Stimulated activated CD4-positive, alpha-beta T cell treated with anti-CD3 and anti-CD28 coated beads, Interleukin-2, amount 100 ng/mL, for 48 hours (primary cell): ENCODE results near the gene DDX31.
"Not testable (repeated sequence)": the region's sequence is repeated elsewhere in the genome, so short reads cannot be mapped to it uniquely, and the experiment has no call there.

Source experiments
- DNase-seq, 2 donors: peaks; one replicate each; pipeline ENCODE4 v3.0.0-alpha.2; 2020

Gene DDX31

GRCh38 chr9:132575005-132575609 is 94.7 kb downstream of the DDX31 start:
- peak; percentile 48 to 53 for DNase-seq

DNA sequence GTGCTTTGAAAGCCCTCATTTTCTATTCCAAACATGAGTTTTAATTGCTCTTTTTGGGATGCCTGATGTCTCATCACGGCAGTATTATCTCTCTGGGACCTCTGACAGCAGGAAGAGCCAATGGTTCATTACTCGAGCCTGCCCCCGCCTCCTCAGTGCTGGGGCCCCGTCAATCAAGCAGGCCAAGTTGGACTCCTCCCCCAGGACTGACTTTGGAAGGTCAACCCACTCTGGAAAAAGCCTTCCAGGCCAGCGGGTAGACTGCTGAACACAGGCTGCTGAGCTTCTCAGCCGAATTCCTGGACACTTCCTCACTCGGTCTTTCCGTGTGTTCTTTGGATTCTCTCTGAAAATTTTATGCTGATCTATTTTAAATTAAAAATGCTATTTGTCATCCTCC is 96.9 kb downstream of the DDX31 start:
- no peak for DNase-seq

DNA sequence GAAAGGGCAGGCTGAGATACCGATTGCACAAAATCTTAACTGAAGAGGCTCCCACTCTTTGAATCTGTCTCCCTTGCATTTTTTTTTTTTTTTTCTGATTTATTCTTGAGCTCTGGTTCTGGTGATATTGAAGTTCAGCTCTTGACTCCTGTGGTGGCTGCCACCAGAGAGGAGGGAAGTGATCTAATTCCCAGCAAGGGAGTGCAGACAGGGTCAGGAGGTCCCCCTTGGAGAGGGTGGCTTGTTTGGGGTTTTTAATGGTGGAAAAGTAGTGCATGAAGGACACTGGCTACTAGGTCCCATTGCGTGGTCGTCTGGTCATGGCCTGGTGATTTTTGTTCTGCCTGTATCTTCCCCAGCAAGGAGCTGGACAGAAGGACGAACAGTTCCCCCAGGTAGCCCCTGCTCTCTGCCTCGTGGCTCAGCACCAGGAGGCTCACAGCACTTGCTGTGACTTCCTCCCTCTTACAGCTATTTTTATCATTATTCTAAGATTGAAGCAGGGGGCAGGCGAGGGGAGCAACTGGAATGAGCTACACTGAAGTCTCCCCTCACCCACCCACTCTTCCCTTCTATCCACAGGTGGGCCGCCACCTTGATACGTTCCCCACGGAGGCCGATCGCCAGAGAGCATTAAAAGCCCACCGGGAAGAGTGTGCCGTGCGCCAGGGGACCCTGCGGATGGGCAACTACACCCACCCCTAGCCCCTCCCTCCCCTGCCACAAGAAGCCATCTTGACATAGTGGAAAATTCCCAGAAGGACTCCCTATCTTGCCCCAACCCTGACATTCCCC is 97.8 kb downstream of the DDX31 start:
- no peak for DNase-seq

- DNase-seq: not testable (repeated sequence)
These were observed 101.0 kb downstream of the DDX31 start for GRCh38 chr9:132568787-132569186.

- DNase-seq: no peak
These were observed 105.3 kb downstream of the DDX31 start for GRCh38 chr9:132564526-132564925.

DNA sequence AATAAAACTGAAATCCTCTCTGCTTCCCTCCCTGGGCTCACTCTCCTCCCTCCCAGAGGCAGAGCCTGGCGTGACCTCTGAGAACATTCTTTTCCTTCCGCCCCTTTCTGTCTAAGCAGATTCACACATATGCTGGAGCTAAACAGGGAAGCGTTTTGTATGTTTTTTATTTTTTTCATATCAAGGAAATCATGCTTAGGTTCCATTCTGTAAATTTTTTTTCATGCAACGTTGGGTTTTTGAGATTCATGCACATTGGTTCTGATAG is 107.5 kb downstream of the DDX31 start:
- no peak for DNase-seq

DNA sequence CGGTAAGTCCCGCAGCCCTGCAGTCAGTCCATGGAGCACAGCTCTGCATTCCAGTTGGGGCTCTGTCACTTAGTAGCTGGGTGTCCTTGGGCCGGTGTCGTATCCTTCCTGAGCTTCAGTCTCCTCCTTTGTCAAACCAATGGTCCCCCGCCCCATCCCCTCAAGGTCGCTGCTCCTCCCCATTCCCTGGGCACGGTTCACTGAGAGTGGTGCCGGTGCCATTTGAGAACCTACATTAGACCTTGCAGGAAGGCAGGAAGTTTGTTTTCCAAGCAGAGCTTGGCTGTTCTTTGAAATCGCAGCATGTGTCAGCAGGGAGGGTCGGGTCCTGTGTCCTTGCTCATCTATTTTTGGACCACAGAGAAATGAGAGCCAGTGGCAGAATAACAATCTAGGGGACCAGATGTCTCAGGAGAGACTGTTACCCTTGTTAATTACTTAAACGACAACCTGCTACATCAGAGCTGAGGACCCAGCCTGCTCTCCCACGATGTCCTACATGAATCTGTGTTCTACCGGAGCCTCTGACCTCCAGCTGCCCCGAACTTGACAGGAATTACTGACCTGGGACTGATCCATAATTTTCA is 109.1 kb downstream of the DDX31 start:
- no peak for DNase-seq

DNA sequence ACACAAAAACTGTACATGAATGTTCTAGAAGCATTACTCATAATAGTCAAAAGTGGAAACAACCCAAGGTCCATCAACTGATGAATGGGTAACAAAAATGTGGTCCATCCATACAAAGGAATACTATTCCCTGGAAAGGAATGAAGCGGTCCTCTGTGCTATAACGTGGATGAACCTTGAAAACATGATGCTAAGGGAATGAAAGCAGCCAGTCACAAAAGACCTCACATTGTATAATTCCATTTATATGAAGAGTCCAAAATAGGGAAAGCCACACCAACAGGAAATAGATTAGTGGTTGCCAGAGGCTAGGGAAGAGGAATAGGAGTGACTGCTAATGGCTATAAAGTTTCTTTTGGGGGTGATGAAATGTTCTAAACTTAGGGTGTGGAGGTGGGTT is 110.1 kb downstream of the DDX31 start:
- no peak for DNase-seq

DNA sequence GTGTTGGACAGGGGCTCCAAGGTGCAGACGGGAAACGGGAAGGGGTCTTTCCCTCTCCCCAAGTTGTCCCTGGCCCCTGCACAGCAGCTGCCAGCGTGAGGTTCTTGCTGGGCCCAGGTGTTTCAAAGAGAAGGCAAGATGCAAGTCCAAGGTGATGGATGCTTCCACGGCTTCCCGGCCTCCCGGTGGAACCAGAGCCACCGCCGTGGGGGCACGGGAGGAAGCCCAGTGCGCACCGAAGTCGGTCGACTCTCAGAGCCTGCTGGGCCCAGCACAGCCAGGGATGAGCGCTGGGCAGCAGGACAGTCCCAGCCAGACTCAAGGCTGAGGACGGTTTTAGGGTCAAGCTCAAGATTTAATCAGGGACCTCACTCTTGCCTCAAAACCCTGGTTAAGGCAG is 112.6 kb downstream of the DDX31 start:
- DNase-seq: no peak

GRCh38 chr9:132556714-132557113 is 113.1 kb downstream of the DDX31 start:
- DNase-seq: no peak

DNA sequence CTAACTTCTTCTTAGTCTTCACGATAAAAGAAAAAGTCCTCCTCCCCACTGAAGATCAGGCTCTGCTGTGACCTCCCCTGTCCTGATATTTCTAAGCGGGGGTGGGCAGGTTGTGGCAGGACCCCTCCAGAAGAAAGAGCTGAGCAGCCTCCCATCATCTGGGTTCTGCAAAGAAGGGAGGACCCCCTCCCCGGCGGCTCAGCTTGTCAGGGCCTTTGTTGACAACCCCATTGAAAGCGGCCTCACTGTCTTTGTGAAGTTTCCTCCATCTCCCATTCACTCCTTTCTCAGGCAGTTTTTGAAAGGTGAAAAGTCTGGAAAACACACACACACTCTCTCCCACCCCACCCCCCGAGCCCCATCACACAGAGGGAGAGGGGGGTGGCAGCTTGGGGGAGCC is 113.5 kb downstream of the DDX31 start:
- DNase-seq: no peak

DNA sequence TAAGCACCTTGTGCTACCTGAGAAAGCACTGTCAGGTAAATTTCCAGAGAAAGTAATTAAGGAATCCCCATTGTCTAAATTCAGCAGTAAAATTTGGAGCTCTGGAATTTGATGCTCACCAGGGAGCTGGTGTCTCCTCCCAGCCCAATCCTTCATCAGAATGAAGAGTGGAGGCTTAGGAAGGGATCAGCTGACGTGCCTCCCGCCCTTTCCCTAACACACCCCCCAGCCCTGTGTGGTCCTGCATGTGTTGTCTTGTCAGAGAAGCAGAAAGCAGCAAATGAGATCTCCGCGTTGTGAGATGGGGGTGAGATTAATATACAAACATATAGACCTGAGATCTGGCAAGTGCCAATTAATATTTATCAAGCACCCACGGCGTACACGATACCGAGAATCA is 114.3 kb downstream of the DDX31 start:
- DNase-seq: no peak

DNA sequence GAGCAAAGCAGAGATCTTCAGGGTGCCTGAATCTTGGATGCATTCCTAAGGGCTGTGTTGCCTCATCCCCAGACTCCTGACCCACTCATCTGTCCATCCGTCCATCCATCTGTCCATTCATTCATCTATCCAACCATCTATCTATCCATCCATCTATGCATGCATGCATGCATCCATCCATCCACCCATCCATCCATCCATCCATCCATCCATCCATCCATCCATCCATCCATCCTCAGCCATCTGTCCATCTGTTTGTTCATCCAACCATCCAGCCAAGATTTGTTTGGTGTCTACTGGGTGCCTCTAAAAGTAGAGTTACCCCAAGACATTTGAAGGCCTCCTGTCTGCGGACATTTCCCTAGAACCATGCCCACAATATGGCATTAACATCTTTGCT is 115.0 kb downstream of the DDX31 start:
- DNase-seq: no peak

GRCh38 chr9:132552041-132552440 is 117.7 kb downstream of the DDX31 start:
- no peak for DNase-seq

DNA sequence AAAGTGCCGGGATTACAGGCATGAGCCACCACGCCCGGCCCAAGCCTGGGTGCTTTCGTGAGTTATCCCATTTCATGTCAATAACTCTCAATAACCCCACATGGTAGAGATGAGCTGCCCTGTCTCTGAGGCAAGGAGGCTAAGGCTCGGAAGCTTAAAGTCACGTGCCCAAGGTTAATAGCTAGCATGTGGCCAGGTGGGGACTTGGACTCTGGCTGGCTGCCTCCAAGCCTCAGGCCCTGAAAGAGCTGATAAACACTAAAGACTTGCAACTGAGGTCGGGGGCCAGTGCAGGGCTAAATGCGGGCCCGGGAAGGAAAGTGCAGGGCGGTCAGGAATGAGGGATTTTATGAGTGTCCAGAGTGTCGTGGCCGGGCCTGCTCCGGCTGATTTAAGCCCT is 118.2 kb downstream of the DDX31 start:
- DNase-seq: no peak

DNA sequence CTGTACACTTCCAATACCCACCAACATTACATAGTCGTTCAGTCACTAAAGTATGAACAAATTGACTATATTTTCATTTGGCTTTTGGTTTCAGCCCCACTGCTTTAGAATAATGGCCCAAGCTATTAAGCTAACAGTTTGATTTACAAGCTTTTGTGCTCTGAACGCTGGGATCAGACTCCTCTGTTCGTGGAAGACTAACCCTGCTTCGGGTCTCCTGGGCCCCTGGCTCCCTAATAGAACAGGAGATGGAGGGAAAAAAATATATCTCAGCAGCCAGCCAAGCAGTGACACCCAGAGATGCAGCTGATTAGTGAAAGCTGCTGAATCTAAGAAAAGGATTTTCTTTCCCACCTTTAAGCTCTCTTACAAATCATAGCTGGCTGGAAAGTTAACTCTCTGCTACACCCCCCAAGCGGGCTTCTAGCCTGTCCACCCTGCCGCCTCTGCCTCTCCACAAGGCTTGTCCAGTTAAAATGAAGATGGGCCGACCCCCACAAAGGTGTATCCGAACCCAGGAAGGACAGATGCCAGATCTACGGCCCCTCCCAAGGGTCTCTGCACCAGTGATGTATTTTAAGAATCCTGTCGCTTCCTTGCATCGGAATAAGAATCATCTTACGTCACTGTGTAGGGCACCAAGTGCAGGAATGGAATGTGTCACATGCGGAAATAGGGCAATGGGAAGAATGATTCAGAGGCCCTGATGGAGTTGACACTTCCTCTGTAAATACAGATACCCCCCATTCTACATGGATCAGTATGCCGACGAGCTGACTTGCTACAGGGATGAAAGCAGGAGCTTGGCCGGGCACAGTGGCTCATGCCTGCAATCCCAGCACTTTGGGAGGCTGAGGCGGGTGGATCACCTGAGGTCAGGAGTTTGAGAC is 120.8 kb downstream of the DDX31 start:
- DNase-seq: no peak

DNA sequence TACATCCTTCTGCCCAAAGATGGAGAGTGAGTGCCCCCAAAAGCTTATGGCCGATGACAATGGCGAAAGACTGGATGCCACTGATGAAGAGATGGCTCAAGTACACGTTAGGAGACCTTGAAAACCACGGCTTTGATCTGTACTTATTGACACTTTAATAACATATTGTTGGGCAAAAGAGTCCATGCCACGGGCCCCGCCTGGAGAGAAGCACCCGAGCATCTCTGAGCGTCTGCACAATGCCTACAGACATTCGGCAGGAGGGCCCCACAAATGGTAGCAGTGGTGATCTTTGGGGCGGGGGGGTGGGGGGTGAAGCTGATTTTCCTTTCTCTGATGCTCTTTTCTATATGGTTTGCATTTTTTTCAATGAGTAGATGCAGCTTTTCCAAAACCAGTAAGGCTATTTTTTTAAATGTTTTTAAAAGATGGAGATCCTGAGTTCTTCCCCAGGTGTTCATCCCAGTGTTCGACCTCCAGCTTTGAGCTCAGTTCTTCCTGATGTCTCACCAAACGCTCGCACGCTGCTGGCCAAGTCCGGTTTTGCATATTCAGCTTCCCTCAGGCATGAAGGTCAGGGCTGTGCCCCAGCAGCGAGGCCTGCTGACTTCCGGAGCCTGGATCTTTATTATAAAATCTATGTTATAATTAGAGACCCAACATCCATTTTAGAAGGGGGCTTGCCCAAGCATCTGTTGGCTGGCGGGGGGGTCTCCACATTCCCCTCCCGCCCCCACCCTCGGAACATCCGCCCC is 121.6 kb downstream of the DDX31 start:
- DNase-seq: no peak

- no peak for DNase-seq
These were observed 122.3 kb downstream of the DDX31 start for GRCh38 chr9:132547436-132547835.

DNA sequence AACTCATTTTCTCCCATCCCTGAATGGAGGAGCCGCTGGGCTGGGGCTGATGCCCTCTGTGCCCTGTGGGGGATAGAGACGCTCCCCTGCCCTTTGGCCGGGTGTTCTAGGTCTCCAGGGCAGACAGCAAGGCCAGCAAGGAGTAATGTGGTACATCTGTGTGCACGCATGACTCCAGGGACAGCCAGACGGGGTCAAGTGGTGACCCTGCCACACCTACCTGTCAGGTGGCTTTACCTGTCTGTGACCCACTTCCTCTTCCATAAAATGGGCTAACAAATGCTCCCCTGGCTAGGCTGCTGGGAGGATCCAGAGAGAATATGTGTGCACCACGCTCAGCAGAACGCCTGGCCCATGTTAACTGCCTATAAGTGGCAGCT is 122.7 kb downstream of the DDX31 start:
- no peak for DNase-seq

- no peak for DNase-seq
These were observed 123.4 kb downstream of the DDX31 start for GRCh38 chr9:132546148-132547051.

GRCh38 chr9:132545578-132545977 is 124.2 kb downstream of the DDX31 start:
- no peak for DNase-seq

DNA sequence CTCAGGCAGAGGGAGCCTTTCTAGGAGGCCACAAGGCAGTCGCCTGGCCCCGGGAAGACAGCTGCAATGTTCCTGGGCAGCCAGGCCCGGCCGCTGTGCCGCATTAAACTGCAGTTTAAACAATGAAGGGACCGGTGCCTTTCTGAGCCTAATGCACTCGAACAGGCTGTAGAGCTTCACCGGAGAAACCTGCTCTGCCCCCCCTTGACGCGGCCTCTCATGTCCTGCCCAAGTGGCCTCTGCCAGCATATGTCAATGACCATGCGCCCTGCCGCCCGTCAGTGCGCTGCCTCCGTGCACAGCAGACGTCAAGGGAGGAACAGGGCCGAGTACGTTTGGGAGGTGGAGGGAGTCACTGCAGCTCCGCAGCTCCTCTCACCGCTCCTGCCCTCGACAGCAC is 125.8 kb downstream of the DDX31 start:
- no peak for DNase-seq
